HG02588 (cell line): ENCODE data around the gene CLIP3.
A peak's percentile ranks its signal among the peaks of the same experiment; 100 is the strongest.
"Not testable (repeated sequence)": the region's sequence is repeated elsewhere in the genome, so short reads cannot be mapped to it uniquely, and the experiment has no call there.

Source experiments
- ATAC-seq: cut with Tn5 transposase; IDR thresholded peaks from one replicate; pipeline ENCODE4 v1.9.1; 2021; ENCODE audit warnings: mild to moderate bottlenecking, moderate library complexity; ENCODE audit not compliant: unreplicated experiment

The CLIP3 gene, protein sequence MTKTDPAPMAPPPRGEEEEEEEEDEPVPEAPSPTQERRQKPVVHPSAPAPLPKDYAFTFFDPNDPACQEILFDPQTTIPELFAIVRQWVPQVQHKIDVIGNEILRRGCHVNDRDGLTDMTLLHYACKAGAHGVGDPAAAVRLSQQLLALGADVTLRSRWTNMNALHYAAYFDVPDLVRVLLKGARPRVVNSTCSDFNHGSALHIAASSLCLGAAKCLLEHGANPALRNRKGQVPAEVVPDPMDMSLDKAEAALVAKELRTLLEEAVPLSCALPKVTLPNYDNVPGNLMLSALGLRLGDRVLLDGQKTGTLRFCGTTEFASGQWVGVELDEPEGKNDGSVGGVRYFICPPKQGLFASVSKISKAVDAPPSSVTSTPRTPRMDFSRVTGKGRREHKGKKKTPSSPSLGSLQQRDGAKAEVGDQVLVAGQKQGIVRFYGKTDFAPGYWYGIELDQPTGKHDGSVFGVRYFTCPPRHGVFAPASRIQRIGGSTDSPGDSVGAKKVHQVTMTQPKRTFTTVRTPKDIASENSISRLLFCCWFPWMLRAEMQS

DNA sequence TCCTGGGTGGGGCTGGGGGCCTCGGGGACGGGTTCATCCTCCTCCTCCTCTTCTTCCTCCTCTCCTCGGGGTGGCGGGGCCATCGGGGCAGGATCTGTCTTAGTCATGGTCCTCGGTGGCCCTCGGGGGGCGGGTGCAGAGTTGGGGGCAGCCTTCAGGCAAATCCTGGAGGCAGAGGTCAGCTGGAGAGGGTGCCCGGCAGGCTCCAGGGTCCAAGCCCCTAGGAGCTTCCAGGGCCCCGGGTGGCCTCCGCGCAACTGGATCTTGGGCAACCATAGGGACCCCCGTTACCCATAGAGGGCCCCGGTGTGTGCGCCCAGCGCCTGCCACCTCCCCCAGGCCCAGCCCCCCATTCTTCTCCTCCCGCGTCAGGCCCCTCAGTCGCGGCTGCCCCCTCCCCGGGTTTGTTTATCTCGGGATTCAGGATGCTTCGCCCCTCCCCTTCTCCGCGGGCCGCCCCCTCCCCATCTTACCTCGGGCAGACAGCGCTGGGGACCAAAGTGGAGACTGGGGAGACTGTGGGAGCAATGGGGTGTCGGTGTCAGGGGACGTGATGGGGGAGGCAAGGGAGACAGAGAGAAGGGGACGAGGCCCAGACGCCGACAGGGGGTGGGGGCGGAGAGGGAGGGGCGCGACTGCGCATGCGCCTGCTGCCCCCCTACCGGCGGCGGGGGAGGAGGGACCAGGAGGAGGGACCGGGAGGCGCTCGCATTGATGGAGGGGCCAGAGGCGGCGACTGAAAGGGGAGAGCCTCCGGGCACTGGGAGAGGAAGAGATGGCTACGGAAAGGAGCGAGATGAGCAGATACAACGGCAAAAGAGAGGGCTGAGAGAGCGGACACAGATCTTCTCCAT, at the start of gene CLIP3:
Gene CLIP3 (minus strand): TSS at position 623 of the 854 bp plus-strand sequence. CDS start 516 bp downstream, at position 107.
- ATAC-seq = no peak

DNA sequence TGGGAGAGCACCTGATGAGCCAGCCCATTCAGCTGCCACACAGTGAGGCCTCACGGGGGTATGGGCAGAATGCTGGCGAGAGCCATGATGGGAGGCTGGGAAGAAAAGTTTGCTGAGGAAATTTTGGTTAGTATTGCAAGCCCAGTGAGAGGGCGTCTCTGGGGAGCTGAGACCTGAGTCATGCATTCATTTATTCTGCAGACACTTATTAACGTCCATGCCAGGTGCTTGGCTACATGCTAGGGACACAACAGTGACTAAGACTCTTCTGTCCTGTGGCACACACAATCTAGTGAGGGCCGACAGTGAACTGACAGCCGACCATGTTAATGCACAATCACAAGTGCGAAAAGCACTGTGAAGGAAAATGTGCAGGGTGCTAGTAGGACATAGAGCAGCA, 49.2 kb upstream of the CLIP3 start:
- ATAC-seq = no peak

DNA sequence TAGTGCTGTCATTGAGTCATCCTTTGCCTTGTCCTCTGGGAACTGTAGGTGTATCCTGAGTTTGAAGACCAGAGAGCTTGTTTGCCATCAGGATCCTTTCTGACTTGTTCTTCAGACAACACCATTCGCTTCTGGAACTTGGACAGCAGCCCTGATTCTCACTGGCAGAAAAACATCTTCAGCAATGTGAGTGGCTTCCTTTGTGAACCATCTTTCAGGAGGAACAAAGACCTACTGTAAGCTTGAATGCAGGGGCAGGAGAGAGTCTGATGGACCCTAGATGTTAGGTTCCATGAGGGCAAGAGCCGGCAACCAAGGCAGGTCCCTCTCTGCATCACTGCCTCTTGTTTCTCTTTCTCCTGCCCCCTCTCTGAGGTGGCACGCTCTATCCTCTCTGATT, 48.7 kb upstream of the CLIP3 start:
- no peak for ATAC-seq

DNA sequence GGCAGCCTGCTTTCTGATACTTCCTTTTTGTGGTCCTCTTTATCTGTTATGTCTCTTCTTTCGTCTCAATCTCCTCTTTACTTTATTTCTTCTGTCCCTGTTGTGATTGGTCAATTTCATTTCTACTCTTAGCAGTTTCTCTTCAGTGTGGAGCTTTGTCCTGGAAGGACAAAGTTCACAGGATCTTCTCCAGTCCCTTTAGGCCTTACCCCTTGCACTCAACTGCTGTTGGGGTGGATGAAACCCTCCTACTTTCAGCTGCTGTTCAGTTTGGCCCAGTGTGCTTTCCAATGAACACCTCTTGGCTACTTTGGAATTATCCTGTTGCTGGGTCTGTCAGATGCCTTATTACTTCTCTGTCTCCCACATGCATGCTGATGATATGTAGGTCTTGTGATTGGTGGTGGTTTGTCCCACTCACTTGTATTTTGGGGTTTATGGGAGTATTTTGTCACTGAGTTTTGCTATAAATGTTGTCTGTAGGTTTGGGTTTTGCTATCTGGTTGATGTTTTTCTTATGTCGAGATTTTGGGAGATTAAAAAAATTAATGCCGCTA, 46.8 kb upstream of the CLIP3 start:
- ATAC-seq = no peak

DNA sequence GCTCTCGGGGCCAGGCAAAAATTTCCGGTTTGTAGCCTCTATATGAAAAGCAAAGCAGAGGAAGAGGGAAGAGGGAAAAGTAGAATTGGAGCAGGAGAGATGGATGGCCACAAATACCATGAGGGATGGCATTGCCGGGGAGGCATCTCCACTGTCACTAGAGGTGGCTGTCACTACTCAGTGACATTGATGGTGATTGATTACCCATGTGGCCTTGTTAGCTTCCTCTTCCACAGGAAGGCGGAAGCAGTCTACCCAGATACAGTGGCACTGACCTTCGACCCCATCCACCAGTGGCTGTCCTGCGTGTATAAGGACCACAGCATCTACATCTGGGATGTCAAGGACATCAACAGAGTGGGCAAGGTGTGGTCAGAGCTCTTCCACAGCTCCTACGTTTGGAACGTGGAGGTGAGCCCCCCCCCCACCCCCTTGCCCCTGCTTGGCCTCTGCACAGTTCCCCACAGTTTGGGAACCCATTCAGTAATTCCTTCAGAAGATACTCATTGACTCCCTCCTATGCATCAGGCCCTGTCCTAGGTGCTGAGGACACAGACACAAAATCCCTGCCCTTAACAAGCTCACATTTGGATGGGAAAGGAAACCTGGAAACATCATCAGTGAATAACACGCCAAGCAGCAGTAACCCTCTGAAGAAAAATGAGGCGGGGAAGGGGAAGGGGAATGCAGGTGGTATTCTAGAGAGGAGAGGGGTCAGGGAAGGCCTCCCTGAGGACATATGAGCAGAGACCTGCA, 40.6 kb upstream of the CLIP3 start:
- no peak for ATAC-seq

DNA sequence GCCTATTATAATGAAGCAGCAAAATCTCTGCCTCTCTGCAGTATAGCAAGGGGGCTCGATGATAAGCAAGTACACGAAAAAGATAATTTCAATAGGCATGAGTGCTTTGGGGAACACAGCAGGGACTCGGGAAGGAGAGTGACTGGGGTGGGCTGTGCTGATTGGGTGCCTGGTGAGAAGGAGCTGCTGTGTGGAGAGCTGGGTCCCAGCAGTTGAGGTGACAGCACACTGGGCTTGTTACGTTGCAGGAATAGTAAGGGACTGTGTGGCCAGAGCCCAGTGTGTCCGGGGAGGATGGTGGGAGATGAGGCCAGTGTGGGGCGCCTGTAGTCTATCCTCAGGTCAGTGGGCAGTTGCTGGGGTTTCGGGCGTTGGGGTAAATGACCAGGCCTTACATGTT, 39.4 kb upstream of the CLIP3 start:
- no peak for ATAC-seq

DNA sequence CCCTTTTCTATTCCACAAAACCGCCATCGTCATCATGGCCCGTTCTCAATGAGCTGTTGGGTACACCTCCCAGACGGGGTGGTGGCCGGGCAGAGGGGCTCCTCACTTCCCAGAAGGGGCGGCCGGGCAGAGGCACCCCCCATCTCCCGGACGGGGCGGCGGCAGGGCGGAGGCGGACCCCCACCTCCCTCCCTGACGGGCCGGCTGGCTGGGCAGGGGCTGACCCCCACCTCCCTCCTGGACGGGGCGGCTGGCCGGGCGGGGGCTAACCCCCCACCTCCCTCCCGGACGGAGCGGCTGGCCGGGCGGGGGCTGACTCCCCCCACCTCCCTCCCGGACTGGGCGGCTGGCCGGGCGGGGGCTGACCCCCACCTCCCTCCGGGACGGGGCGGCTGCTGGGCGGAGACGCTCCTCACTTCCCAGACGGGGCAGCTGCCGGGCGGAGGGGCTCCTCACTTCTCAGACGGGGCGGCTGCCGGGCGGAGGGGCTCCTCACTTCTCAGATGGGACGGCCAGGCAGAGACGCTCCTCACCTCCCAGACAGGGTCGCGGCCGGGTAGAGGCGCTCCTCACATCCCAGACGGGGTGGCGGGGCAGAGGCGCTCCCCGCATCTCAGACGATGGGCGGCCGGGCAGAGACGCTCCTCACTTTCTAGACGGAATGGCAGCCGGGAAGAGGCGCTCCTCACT, 36.3 kb upstream of the CLIP3 start:
- ATAC-seq = not testable (repeated sequence)

DNA sequence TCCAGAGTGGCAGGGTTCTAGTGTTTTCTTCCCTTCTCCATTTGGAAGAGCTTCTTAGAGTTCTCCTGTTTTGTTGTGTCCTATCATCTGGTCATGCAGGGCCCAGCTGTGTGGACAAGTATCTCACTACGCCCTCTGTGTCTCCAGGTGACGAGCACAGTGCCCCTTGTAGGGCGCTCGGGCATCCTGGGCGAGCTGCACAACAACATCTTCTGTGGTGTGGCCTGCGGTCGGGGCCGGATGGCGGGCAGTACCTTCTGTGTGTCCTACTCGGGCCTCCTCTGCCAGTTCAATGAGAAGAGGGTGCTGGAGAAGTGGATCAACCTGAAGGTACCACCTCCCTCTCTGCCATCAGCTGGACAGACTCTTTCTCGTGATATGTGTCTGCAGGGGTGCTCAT, 35.0 kb upstream of the CLIP3 start:
- ATAC-seq = no peak

DNA sequence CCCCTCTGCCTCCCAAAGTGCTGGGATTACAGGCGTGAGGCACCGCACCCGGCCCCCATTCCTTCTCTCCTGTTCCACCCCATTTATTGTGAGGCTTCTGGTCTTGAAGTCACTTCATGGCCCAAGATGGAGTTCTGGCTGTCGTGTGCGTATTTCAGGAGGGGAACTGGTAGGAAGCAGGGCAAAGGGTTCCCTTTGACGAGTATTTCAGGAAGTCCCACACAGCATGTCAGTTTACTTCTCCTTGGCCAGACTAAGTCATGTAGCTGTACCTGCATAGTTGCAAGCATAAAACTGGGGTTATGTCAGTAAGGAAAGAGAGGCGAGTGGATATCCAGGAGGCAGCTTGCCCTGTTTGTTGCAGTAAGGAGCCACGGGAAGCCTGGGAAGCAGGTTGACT, 32.2 kb upstream of the CLIP3 start:
- ATAC-seq = no peak

DNA sequence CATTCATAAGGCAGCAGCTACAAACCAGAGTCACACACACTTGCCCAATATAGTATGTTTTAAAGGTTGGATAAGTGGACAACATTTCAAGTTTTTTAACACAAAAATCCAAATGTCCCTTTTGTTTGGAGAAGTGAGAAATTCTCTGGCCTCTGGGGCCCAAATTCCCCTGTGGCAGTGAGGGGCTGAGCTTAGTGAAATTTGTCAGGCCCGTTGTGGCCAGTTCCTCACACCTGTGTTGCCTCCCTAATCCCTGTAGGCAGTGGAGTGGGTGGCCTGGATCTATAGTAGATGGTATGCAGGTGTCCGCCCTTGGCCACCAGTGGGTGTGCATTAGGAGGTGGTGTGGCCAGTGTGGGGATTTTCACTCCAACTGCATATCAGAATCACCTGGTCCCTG, 28.7 kb upstream of the CLIP3 start:
- ATAC-seq = no peak

DNA sequence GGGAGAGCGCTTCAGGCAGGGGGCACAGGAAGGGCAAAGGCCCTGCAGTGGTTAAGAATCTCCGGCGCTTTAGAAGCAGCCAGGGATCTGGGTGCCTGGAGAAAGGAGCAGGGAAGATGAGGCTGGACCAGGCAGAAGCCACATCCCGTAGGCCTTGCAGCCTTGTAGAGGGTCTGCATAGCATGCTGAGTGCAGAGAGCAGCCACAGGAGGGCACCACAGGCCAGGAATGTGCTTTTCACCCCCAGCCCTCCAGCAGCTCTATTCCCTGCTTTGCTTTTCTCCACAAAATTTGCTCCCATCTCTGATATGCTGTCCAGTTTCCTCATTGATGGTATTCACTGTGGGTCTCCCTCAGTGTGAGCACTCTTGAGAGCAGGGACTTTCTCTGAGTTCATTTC, 27.8 kb upstream of the CLIP3 start:
- no peak for ATAC-seq

DNA sequence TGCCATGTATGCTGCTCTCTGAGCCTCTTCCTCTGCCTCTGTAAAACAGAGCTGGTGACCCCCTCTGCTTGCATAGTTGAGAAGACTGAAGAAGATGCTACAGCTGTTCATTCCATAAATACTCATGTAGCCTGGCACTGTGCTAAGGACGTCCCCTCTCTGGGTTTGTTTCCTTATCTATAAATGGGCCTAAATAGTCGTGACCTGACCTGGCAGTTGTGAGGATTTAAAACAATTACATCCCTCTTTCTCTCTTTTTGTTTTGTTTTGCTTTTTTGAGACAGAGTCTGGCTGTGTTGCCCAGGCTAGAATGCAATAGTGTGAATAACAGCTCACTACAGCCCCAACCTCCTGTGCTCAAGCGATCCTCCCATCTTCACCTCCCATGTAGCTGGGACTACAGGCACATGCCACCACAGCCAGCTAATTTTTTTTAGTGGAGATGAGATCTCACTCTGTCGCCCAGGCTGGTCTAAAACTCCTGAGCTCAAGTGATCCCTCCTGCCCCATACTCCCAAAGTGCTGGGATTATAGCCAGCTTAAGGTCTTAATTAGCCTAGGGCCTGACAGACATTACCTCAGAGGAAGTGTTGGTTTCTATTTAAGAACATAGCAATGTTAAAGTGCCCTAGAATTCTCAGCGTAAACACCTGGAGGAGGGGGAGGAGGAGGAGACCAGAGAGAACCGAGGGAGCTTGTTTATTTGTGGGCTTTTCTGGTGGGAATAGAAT, 26.7 kb upstream of the CLIP3 start:
- ATAC-seq = no peak

DNA sequence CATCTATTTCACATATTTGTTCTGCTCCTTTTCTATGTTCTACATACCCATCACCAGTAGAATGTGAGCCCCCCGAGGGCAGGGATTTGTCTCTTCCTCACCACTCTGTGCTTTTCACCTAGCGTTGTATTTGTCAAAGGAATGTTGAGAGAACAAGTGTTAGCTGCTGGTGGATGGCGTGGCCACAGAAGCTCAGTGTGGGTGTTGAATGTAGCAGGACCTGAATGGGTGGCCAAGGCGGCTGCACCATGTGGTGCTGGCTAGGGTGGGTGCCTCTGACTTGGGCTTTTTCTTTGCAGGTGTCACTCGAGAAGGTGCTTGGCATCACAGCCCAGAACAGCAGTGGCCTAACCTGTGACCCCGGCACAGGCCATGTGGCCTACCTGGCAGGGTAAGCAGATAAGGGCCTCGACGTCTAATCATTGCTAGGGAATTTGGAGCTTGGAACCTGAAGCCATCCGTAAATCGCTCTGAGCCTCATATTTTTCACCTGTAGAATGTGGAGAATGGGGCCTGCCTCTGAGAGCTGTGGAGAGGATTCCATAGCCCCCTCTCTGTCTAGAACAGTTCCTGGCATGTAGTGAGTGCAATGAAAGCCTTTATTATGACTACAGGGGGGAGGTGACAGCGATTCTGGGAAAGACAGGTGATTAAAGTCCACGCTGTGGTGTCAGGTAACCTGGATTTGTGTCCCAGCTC, 26.0 kb upstream of the CLIP3 start:
- no peak for ATAC-seq

DNA sequence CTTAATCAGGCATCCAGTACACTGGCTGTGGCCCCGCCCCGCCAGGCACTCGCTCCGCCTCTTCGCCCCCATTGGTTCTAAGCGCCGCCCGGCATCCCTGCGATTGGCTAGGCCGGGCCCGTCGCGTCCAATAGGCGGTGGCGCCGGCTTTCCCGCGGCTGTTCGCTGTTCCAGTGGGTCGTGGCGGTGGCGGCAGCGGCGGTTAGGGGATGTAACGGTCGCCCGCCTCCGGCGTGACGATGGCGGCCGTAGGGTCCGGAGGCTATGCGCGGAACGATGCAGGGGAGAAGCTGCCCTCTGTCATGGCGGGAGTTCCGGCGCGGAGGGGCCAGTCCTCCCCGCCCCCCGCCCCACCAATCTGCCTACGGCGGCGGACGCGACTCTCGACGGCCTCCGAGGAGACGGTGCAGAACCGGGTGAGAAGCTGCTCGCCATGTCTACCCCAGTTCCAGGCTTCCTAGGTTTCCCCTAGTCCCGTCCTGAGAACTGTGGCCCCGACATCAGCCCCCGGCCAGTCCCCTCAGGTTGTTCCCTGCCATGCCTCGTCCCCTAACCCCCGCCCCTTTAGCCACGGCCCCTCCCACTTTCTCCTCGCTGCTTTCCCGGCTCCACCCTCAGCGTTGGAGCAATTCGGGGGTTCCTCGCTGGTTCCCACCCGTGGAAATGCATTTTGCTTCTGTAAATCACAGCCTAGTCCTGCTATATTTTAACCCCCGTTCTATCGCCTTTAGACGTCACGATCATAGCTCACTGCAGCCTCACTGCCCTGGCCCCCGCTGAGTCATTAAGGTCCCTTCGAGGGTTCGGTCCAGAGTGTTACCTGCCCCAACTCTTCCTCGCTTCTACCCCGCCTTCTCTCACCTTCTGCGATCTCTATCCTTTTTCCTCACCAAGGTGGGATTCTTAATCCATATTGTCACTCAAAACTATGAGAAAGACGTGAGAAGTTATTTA, 22.3 kb upstream of the CLIP3 start, which contains the start of gene WDR62:
Gene WDR62 (plus strand): TSS at position 165 of the 954 bp plus-strand sequence. CDS start 75 bp downstream, at position 240.
- peak; percentile 70 for ATAC-seq

DNA sequence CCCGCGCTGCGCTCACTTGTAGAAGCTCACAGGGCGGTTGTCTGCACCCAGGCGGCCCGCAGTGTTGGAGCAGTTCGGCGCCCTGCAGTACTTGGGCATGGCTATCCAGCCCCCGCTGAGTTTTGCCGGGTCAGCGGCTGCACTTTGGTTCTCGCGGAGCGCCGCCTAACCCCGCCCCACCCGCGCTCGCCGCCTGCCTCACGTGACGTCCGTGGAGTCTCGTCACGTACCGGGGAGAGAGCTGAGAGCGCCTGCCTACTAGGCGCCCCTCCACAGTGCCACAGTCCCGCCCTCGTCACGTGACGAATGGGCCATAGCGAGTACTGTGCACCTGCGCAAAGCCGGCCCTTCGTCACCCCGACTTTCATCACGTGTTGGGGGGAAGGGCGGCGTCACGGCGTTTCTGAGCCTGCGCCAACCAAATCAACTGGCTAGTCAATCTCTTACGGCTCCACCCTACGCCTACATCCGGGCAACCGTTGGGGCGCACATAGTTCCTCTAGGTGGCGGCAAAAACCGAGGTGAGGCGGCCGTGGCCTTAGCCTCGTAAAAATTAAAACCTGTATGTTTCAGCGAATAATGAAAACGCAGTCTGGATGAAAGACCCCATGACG, 21.6 kb upstream of the CLIP3 start, which contains the start of gene THAP8:
Gene THAP8 (minus strand): TSS at position 167 of the 614 bp plus-strand sequence. CDS start 68 bp downstream, at position 99.
- ATAC-seq = peak; percentile 77

DNA sequence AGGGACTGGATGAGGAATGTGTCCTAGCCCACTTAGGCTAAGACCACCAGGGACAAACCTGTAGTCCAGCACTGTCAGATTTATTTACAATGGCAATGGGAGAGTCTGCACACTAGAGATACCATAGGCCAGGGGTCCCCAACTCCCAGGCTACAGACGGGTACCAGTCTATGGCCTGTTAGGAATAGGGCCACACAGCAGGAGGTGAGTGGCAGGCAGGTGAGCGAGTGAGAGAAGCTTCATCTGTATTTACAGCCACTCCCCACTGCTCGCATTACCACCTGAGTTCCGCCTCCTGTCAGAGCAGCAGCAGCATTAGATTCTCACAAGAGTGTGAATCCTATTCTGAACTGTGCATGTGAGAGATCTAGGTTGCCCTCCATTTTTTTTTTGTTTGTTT, 19.0 kb upstream of the CLIP3 start:
- ATAC-seq = no peak

DNA sequence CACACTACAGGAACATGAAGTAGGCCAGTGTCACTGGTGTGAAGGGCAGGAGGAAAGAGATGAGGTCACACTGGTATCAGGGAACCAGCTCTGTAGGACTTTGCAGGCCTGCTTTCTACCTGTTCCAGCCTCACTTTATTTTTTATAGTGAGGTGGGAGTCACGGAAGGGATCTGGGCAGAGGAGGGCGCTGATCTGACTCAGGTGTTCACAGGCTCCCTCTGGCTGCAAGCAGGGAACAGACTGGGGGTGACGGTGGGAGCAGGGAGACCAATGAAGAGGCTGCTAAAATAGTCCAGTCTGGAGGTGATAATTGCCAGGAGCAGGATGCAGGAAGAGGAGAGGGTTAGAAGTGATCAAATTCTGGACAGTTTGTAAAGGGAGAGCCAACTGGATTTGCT, 18.6 kb upstream of the CLIP3 start:
- ATAC-seq = no peak
